Heart right ventricle (tissue), 16 donors: Measurements from ENCODE around the gene PCCA. TPM values are rescaled to one million over a fixed set of nuclear protein-coding genes. Genes with fewer than 3 reads are reported as not detected.
"Not testable (repeated sequence)": the region's sequence is repeated elsewhere in the genome, so short reads cannot be mapped to it uniquely, and the experiment has no call there.

Experiments used
- ATAC-seq, 8 donors: fragments of 200-7000 bp; cut with Tn5 transposase; one replicate each; pipeline ENCODE4 v1.9.1; 2020; ENCODE audit warnings: mild to moderate bottlenecking in 8 of 8, moderate library complexity in 8 of 8, moderate number of reproducible peaks in 1 of 8
- DNase-seq, 2 donors: peaks; one replicate each; pipeline ENCODE4 v3.0.0-alpha.2; 2020
- H3K27ac ChIP-seq, 10 donors: fragments of 200-600 bp; sonication (generic) in 2 of 10; one replicate each; pipeline versions ENCODE4 v1.5.0 to v1.8.0; 2020 to 2022; ENCODE audit warnings: mild to moderate bottlenecking in 3 of 10
- H3K27me3 ChIP-seq, 7 donors: fragments of 200-600 bp; one replicate each; pipeline ENCODE4 v1.8.0; 2021 to 2022; ENCODE audit warnings: mild to moderate bottlenecking in 2 of 7
- H3K36me3 ChIP-seq, 9 donors: fragments of 200-600 bp; sonication (generic) in 1 of 9; one replicate each; pipeline versions ENCODE4 v1.5.0 to v1.8.0; 2020 to 2022; ENCODE audit warnings: mild to moderate bottlenecking in 2 of 9
- H3K4me1 ChIP-seq, 9 donors: fragments of 200-600 bp; sonication (generic) in 1 of 9; one replicate each; pipeline versions ENCODE4 v1.5.0 to v1.8.0; 2020 to 2022; ENCODE audit warnings: mild to moderate bottlenecking in 4 of 9
- H3K4me3 ChIP-seq, 10 donors: fragments of 200-600 bp; sonication (generic) in 2 of 10; one replicate each; pipeline versions ENCODE4 v1.5.0 to v1.8.0; 2020 to 2022; ENCODE audit warnings: mild to moderate bottlenecking in 7 of 10, moderate library complexity in 2 of 10
- H3K9me3 ChIP-seq, 11 donors: fragments of 200-600 bp in 10 of 11; sonication (generic) in 2 of 11; one replicate each; pipeline versions ENCODE4 v1.5.0 to v1.8.0; 2013 to 2022; ENCODE audit warnings: mild to moderate bottlenecking in 2 of 11, control low read depth in 1 of 11, moderate library complexity in 1 of 11
- CTCF ChIP-seq, 9 donors: fragments of 200-600 bp; sonication (generic) in 2 of 9; IDR thresholded peaks; one replicate each; pipeline versions ENCODE4 v1.5.0 to v1.8.0; 2021 to 2022; ENCODE audit warnings: antibody characterized with exemption in 9 of 9, mild to moderate bottlenecking in 5 of 9, moderate library complexity in 1 of 9
- WGBS, 2 donors: extraction: QIAGEN DNeasy Blood & Tissue Kit; methylation state at CpG; one replicate each; pipeline ENCODE4 v1.1.7; 2013; ENCODE audit warnings: inconsistent platforms in 1 of 2; 5-methylcytosine and 5-hydroxymethylcytosine counted together
- intact Hi-C, 10 donors: fragments of 100-400 bp; cut with DNase I; formaldehyde crosslinking; loops; one replicate each; pipeline versions ENCODE4 v1.11.1 to v1.14.2; 2022
- polyA plus RNA-seq, 2 donors: library from polyadenylated mRNA; stranded (reverse); fragments of 200-250 nt; gene quantifications; one replicate each; pipeline ENCODE4 v1.2.3, GENCODE V29; 2013
- total RNA-seq, 10 donors: library from RNA; stranded (reverse); fragmentation: NEBNext Ultra II Directional in 3 of 10; extraction: Animal tissue kit (Norgen Biotek cat#: 25700) in 3 of 10; gene quantifications; one replicate each; pipeline versions ENCODE4 v1.2.1 to v1.2.4, GENCODE V29; 2021 to 2023
- donor health status: Arrhythmogenic right ventricular cardiomyopathy.
- donor health status: ischemic (EF 13 %, LVEDD 7.1; RV severe dilation, severe dysfunction).
- donor health status: healthy with polysubstance abuse.
- donor health status: DM: no; HTN: yes; CAD: no.
- donor health status: DM: no; HTN: no; CAD: no.
- donor health status: ischemic (EF 25% LVEDD 6.9; RV normal size, moderate dysfunction).
- donor health status: ischemic (EF 25% LVEDD 5.7; RV mildly dilated, moderate dysfunction).
- donor health status: healthy.
- donor health status: DM: yes; HTN: yes; CAD: no.
- donor health status: Ischemic cardiomyopathy.
- donor health status: ischemic (EF 35%, LVEDD 5.7; RV mildly dilated, moderate dysfunction).
- donor health status: nonischemic (EF 11% LVEDD 7.7; RV severe dilation, severe dysfunction).
- donor health status: DM: yes; HTN: yes; CAD: no.
- donor health status: PGD.
- donor health status: ischemic (EF 29% LVEDD 5.4; RV normal size, mild dysfunction).
- donor health status: nonischemic (EF 23%, LVEDD 6.1; RV moderate dilation, normal function).

Gene PCCA
- total and polyA plus RNA-seq, 12 donors = 21.2 to 71.9 (median 60.7) TPM

DNA sequence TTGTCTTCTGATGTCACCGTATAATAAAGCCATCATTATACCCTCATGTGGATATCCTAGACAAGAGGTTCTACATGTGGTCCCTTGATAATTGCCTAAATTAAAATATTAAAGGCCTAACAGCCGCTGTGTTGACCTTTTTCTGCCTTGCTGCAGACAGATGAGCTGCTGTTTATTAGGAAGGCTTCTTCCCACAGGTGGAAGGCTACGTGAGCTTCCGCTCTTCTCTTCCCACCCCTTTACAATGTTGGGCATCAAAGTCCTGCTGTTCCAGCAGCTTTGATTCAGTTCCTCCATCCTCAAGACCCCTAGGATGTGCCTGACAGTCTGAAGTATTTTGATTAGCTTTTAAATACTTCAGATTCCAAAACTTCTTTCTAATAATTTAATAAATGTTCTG, 217.1 kb downstream of the PCCA start:
- H3K27ac ChIP-seq = no peak overlapping the region
- ATAC-seq (no peak), DNase-seq (no peak)
- no peaks in the 10 kb centered on the region for H3K9me3 ChIP-seq
- intact Hi-C loops = no loop called here
- no peaks in the 10 kb centered on the region for H3K4me1 ChIP-seq
- no peaks in the 10 kb centered on the region for H3K27me3 ChIP-seq
- no peak for TF ChIP-seq CTCF (IDR thresholded peaks at IDR 0.05)
- H3K4me3 ChIP-seq = no peak overlapping the region
- WGBS, 2 donors = 89 to 92% methylated on average over 4 of the region's 4 CpGs
- peaks cover 0 to 34% (median 0%) of the 10 kb centered on the region in 9 donors for H3K36me3 ChIP-seq

DNA sequence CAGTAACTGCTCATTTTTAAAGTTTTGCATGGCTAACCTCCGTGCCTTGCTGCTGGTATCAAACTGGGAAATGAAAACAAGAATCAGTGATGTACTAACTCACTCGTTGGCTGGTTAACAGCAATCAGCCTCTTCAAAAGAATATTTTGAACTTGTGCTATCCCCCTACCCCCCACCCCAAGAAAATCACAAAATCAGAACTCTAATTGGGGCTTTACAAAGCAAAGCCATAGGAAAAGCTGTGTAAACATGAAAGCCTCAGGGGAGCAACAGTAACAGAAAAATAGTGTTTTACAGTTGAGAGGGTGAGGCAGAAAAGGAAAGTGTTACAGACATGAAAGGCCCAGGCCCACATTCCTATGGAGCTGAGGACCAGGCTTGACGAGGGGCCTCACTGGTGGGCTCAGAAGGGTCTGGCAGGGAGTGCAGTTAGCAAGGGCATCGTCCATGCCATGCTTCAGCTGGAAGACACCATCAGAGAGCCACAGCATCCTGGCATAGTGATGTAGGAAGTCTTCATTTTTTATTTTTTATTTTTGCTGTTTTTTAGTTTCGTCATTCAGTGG, 217.6 kb downstream of the PCCA start:
- DNase-seq = no peak
- Histone ChIP-seq H3K4me1 (no peaks in the 10 kb centered on the region), H3K27me3 (no peaks in the 10 kb centered on the region), H3K36me3 (peaks cover 0 to 39% (median 0%) of the 10 kb centered on the region in 9 donors), H3K27ac (no peak overlapping the region), H3K4me3 (no peak overlapping the region), H3K9me3 (no peaks in the 10 kb centered on the region)
- ATAC-seq = no peak
- intact Hi-C loops = no loop called here
- WGBS, 2 donors = 71 to 75% methylated on average over 5 of the region's 5 CpGs
- no peak for TF ChIP-seq CTCF (IDR thresholded peaks at IDR 0.05)

DNA sequence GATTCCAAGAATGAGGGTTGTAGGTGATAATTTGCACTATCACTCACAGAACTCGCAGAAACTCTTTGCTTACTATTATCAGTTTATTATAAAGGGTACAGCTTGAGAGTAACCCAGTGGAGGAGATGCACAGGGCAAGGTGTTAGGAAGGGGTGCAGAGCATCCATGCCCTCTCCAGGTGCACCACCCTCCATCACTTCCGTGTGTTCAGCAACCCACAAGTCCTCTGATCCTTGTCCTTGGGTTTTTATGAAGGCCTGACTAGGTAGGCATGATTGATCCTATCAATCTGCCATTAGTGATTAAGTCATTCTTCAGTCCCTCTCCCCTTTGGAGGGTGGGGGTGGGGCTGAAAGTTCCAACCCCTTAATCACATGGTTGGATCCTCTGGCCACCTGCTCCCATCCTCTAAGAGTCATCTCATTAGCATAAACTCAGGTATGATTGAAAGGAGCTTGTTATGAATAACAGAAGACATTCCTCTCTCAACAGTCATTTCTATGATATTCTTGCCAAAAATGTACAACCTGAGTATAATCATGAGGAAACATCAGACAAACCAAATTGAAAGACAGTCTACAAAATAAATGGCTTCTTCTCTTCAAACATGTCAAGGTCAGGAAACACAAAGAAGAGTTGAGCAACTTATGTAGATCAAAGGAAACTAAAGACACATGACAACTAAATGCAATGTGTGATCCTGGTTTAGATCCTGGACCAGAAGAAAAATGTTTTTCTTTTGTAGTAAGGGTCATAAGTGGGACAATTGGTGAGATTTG, 225.4 kb downstream of the PCCA start:
- 93% methylated on average over 2 of the region's 2 CpGs for WGBS, 2 donors

DNA sequence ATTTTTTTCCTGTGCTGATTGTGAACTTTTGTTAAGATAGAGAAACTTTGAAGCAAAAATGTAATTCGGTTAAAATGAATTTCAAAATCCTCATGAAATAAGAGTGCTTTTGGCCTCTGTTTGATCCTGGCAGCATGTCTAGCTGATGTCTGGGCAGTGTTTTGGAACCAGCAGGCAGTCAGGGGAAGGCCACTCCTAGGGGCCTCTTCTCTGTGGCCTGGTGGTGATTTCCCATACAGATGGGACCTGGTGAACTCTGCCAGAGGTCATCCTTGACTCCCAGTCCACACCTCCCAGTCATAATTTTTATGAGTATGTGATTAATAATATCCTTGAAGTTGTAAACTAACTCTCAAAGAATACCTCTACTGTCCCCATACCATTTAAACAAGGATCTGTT, 226.6 kb downstream of the PCCA start:
- no peak overlapping the region for H3K4me3 ChIP-seq
- 89 to 93% methylated on average over 1 of the region's 1 CpG for WGBS, 2 donors
- TF ChIP-seq CTCF (IDR thresholded peaks at IDR 0.05) = no peak

More for the DNA sequence above, 225.4 kb downstream of the PCCA start:
- ATAC-seq = no peak
- Histone ChIP-seq H3K4me1 (no peaks in the 10 kb centered on the region), H3K4me3 (no peak overlapping the region), H3K9me3 (peaks cover 0 to 4% (median 0%) of the 10 kb centered on the region in 11 donors), H3K27me3 (no peaks in the 10 kb centered on the region), H3K36me3 (peaks cover 0 to 44% (median 0%) of the 10 kb centered on the region in 9 donors), H3K27ac (no peak overlapping the region)
- TF ChIP-seq CTCF (IDR thresholded peaks at IDR 0.05) = no peak
- intact Hi-C loops = no loop called here
- DNase-seq = no peak

DNA sequence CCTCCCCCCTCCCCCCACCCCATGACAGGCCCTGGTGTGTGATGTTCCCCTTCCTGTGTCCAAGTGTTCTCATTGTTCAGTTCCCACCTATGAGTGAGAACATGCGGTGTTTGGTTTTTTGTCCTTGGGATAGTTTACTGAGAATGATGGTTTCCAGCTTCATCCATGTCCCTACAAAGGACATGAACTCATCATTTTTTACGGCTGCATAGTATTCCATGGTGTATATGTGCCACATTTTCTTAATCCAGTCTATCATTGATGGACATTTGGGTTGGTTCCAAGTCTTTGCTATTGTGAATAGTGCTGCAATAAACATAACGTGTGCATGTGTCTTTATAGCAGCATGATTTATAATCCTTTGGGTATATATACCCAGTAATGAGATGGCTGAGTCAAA, 229.6 kb downstream of the PCCA start:
- H3K9me3 ChIP-seq, H3K27me3 ChIP-seq, ATAC-seq, H3K4me1 ChIP-seq, DNase-seq, intact Hi-C loops, H3K4me3 ChIP-seq, H3K27ac ChIP-seq: not testable (repeated sequence)
- 79 to 90% methylated on average over 3 of the region's 3 CpGs for WGBS, 2 donors
- peaks cover 0 to 29% (median 0%) of the 10 kb centered on the region in 9 donors for H3K36me3 ChIP-seq

More for the DNA sequence above, 226.6 kb downstream of the PCCA start:
- no peak overlapping the region for H3K27ac ChIP-seq
- ATAC-seq (no peak), DNase-seq (no peak)
- intact Hi-C loops = no loop called here
- no peaks in the 10 kb centered on the region for H3K27me3 ChIP-seq
- H3K4me1 ChIP-seq = no peaks in the 10 kb centered on the region
- peaks cover 0 to 4% (median 0%) of the 10 kb centered on the region in 11 donors for H3K9me3 ChIP-seq
- H3K36me3 ChIP-seq = peaks cover 0 to 35% (median 0%) of the 10 kb centered on the region in 9 donors
